GM12878 (cell line): ENCODE measurements around the gene LARGE1. TPM values are rescaled to one million over a fixed set of nuclear protein-coding genes. Genes with fewer than 3 reads are reported as not detected.

Source experiments
- ATAC-seq: fragments of 200-7000 bp; cut with Tn5 transposase; 3 replicates; pipeline ENCODE4 v1.9.1; 2020; ENCODE audit warnings: mild to moderate bottlenecking, moderate library complexity
- BruUV-seq: library from RNA; stranded (reverse); fragments of 400-500 nt; replicated peaks from 2 replicates; lab custom pipeline; 2021; lab: Mats Ljungman, UMichigan
- CTCF ChIA-PET: fragments of 300-600 bp; sonication (Branson Sonifier 250); formaldehyde crosslinking; extraction: SDS; loops from one replicate; lab custom pipeline; 2021; ENCODE audit warnings: inconsistent platforms; lab: Yijun Ruan, JAX
- POLR2A ChIA-PET: fragments of 350-600 bp; formaldehyde crosslinking; extraction: SDS; loops from one replicate; lab custom pipeline; 2021; ENCODE audit warnings: inconsistent platforms; lab: Charles Lee
- RAD21 ChIA-PET: fragments of 300-600 bp; sonication (Branson Sonifier 250); formaldehyde crosslinking; loops from one replicate; lab custom pipeline; 2023; ENCODE audit warnings: antibody characterized with exemption; ENCODE audit not compliant: unreplicated experiment; lab: Charles Lee
- SMC1A ChIA-PET: fragments of 300-600 bp; sonication (Branson Sonifier 250); formaldehyde crosslinking; loops from one replicate; lab custom pipeline; 2023; ENCODE audit not compliant: unreplicated experiment, uncharacterized antibody; lab: Charles Lee
- DNase-seq: peaks from one replicate; pipeline ENCODE4 v3.0.0-alpha.2; 2011; ENCODE audit warnings: low read depth, low spot score
- FAIRE-seq: peaks from 3 replicates; lab custom pipeline; 2011; peaks lifted over from hg19 to GRCh38; lab: Jason Lieb, UNC
- H2AFZ ChIP-seq: 2 replicates; pipeline ENCODE4 v1.6.0; 2011; ENCODE audit warnings: low read depth, low read length, control low read depth; ENCODE audit not compliant: control insufficient read depth
- H3K27ac ChIP-seq: 2 replicates; pipeline ENCODE4 v1.5.1; 2011; ENCODE audit warnings: control low read depth; ENCODE audit not compliant: control insufficient read depth, insufficient read depth
- H3K27me3 ChIP-seq, 2 experiments: replicated peaks in 1 of 2; 2 replicates each; pipeline versions ENCODE4 v1.6.0 to v1.6.1; 2011; ENCODE audit warnings: low read length in 1 of 2; ENCODE audit not compliant: control insufficient read depth in 2 of 2, insufficient read depth in 2 of 2
- H3K36me3 ChIP-seq, 2 experiments: 2 replicates each; pipeline ENCODE4 v1.5.1; 2011; ENCODE audit warnings: low read length in 1 of 2; ENCODE audit not compliant: control insufficient read depth in 2 of 2, insufficient read depth in 2 of 2
- H3K4me1 ChIP-seq: 2 replicates; pipeline ENCODE4 v1.6.1; 2011; ENCODE audit warnings: mild to moderate bottlenecking, low read length, moderate library complexity, mixed read lengths; ENCODE audit not compliant: control insufficient read depth, insufficient read depth
- H3K4me2 ChIP-seq: 2 replicates; pipeline ENCODE4 v1.6.0; 2011; ENCODE audit warnings: control low read depth; ENCODE audit not compliant: control insufficient read depth, insufficient read depth
- H3K4me3 ChIP-seq: fragments of 200-600 bp; sonication (generic); 2 replicates; pipeline ENCODE4 v1.5.1; 2016
- H3K79me2 ChIP-seq: 2 replicates; pipeline ENCODE4 v1.6.0; 2011; ENCODE audit warnings: low read length; ENCODE audit not compliant: control insufficient read depth, insufficient read depth
- H3K9ac ChIP-seq: 2 replicates; pipeline ENCODE4 v1.8.0; 2011; ENCODE audit warnings: low read length, control low read depth, mixed read lengths; ENCODE audit not compliant: control insufficient read depth, insufficient read depth
- H3K9me3 ChIP-seq: replicated peaks from 3 replicates; pipeline ENCODE4 v1.5.1; 2011; ENCODE audit warnings: mild to moderate bottlenecking, low read length; ENCODE audit not compliant: control insufficient read depth, insufficient read depth
- H4K20me1 ChIP-seq: 2 replicates; pipeline ENCODE4 v1.6.0; 2011; ENCODE audit not compliant: control insufficient read depth, insufficient read depth
- CBX5 ChIP-seq: sonication (generic); IDR thresholded peaks from 2 replicates; pipeline ENCODE4 v1.6.1; 2016; ENCODE audit warnings: low read depth, moderate library complexity, mild to moderate bottlenecking, inconsistent platforms
- CHD2 ChIP-seq: IDR thresholded peaks from 2 replicates; pipeline ENCODE4 v1.6.1; 2011; ENCODE audit warnings: low read depth, low read length, improper control_type of control experiment, borderline replicate concordance
- CHD4 ChIP-seq: fragments of 200-600 bp; sonication (generic); IDR thresholded peaks from 2 replicates; pipeline ENCODE4 v1.6.1; 2016; ENCODE audit warnings: mild to moderate bottlenecking
- EZH2 ChIP-seq: IDR thresholded peaks from 2 replicates; pipeline ENCODE4 v1.6.1; 2012; ENCODE audit warnings: low read depth, mild to moderate bottlenecking, control low read depth, inconsistent platforms, low read length, borderline replicate concordance; ENCODE audit not compliant: control insufficient read depth
- GATAD2B ChIP-seq: fragments of 450-650 bp; conservative IDR thresholded peaks from 2 replicates; pipeline ENCODE4 v1.6.1; 2017; ENCODE audit warnings: low read depth, mild to moderate bottlenecking, moderate library complexity
- HDAC6 ChIP-seq: fragments of 200-600 bp; sonication (generic); IDR thresholded peaks from one replicate; pipeline ENCODE4 v1.8.0; 2017; ENCODE audit warnings: antibody characterized with exemption; ENCODE audit not compliant: unreplicated experiment
- LARP7 ChIP-seq: fragments of 450-650 bp; IDR thresholded peaks from 2 replicates; pipeline ENCODE4 v1.6.1; 2017; ENCODE audit warnings: mild to moderate bottlenecking
- NR2F1 ChIP-seq: fragments of 450-650 bp; conservative IDR thresholded peaks from 2 replicates; pipeline ENCODE4 v1.6.1; 2017; ENCODE audit warnings: mild to moderate bottlenecking
- RB1 ChIP-seq: fragments of 450-650 bp; formaldehyde crosslinking; IDR thresholded peaks from 2 replicates; pipeline ENCODE4 v1.6.1; 2017; ENCODE audit warnings: mild to moderate bottlenecking, borderline replicate concordance
- STAT3 ChIP-seq: IDR thresholded peaks from 2 replicates; pipeline ENCODE4 v1.6.1; 2011; ENCODE audit warnings: low read depth, low read length, improper control_type of control experiment
- SUPT20H ChIP-seq: IDR thresholded peaks from 2 replicates; pipeline ENCODE4 v1.6.1; 2011; ENCODE audit warnings: low read depth, mild to moderate bottlenecking, low read length, moderate library complexity, borderline replicate concordance; ENCODE audit not compliant: control insufficient read depth
- TAF1 ChIP-seq: IDR thresholded peaks from 2 replicates; pipeline ENCODE4 v1.6.1; 2011; ENCODE audit warnings: mild to moderate bottlenecking, low read depth, low read length, borderline replicate concordance
- ZNF207 ChIP-seq: fragments of 450-650 bp; IDR thresholded peaks from 2 replicates; pipeline ENCODE4 v1.6.1; 2014; ENCODE audit warnings: antibody characterized with exemption, mild to moderate bottlenecking, borderline replicate concordance
- WGBS: methylation state at CpG from one replicate; pipeline ENCODE4 v1.1.6; 2016; ENCODE audit warnings: low lambda C conversion rate; ENCODE audit not compliant: insufficient replicate concordance, insufficient coverage; ENCODE audit errors: missing lambda C conversion rate; 5-methylcytosine and 5-hydroxymethylcytosine counted together
- in situ Hi-C: fragments of 300-500 bp; cut with MboI; formaldehyde crosslinking; loops from 9 replicates; pipeline ENCODE4 v1.14.3; 2018; ENCODE audit warnings: mixed read lengths
- intact Hi-C: fragments of 100-400 bp; cut with micrococcal nuclease; formaldehyde crosslinking; loops from one replicate; pipeline ENCODE4 v1.14.2; 2022; ENCODE audit not compliant: unreplicated experiment
- polyA plus RNA-seq, 11 experiments: library from polyadenylated mRNA; depleted of rRNA in 4 of 11; unstranded in 6 of 11; stranded (reverse) in 5 of 11; fragments of >200 nt; fragmentation: Nextera tagmentation in 4 of 11; fragmentation: Illumina TruSeq in 1 of 11; extraction: Ambion mirVana in 4 of 11; extraction: Trizol in 1 of 11; gene quantifications; 1 replicate in 1 of 11; 2 replicates in 10 of 11; pipeline versions ENCODE4 v1.2.1 to v1.2.3, GENCODE V29; 2011 to 2016; ENCODE audit warnings: inconsistent platforms in 2 of 11, missing spikeins in 2 of 11, low read depth in 1 of 11
- total RNA-seq, 4 experiments: library from RNA; depleted of rRNA in 3 of 4; stranded (reverse); fragments of >200 nt in 3 of 4; fragmentation: Illumina TruSeq in 1 of 4; extraction: Trizol in 1 of 4; gene quantifications; 2 replicates each; pipeline versions ENCODE4 v1.2.1 to v1.2.3, GENCODE V29; 2013 to 2021
- TF ChIP-seq, protein P1 (sequence below): fragments of 450-650 bp; conservative IDR thresholded peaks from 2 replicates; pipeline ENCODE4 v1.6.1; 2017; ENCODE audit warnings: mild to moderate bottlenecking, moderate library complexity
- TF ChIP-seq, protein P2 (sequence below): fragments of 450-650 bp; IDR thresholded peaks from 2 replicates; pipeline ENCODE4 v1.6.1; 2016; ENCODE audit warnings: mild to moderate bottlenecking

The LARGE1 gene
- total and polyA plus RNA-seq, 10 of the 15 experiments (the other 5 are each of a cell fraction or from before 2014, with no cell fraction given): 3.2 to 41.4 (median 17.3) TPM

GRCh38 chr22:33831651-33832050 lies 88.6 kb downstream of the LARGE1 start:
- CTCF ChIA-PET: no interaction called here
- DNase-seq: no peak
- H2AFZ ChIP-seq: no peak overlapping the region
- no peaks in the 10 kb centered on the region for H3K4me1 ChIP-seq
- intact Hi-C loops: no loop called here
- no peak overlapping the region for H3K27ac ChIP-seq
- in situ Hi-C loops: no loop called here
- no peak overlapping the region for H3K4me3 ChIP-seq
- TF ChIP-seq, protein P1, sequence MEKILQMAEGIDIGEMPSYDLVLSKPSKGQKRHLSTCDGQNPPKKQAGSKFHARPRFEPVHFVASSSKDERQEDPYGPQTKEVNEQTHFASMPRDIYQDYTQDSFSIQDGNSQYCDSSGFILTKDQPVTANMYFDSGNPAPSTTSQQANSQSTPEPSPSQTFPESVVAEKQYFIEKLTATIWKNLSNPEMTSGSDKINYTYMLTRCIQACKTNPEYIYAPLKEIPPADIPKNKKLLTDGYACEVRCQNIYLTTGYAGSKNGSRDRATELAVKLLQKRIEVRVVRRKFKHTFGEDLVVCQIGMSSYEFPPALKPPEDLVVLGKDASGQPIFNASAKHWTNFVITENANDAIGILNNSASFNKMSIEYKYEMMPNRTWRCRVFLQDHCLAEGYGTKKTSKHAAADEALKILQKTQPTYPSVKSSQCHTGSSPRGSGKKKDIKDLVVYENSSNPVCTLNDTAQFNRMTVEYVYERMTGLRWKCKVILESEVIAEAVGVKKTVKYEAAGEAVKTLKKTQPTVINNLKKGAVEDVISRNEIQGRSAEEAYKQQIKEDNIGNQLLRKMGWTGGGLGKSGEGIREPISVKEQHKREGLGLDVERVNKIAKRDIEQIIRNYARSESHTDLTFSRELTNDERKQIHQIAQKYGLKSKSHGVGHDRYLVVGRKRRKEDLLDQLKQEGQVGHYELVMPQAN: no peak
- TF ChIP-seq TAF1 (no peak), CBX5 (no peak), STAT3 (no peak), HDAC6 (no peak), EZH2 (no peak), ZNF207 (no peak), CHD4 (no peak), NR2F1 (no peak), GATAD2B (no peak), LARP7 (no peak), CHD2 (no peak), RB1 (no peak), SUPT20H (no peak)
- TF ChIP-seq, protein P2, sequence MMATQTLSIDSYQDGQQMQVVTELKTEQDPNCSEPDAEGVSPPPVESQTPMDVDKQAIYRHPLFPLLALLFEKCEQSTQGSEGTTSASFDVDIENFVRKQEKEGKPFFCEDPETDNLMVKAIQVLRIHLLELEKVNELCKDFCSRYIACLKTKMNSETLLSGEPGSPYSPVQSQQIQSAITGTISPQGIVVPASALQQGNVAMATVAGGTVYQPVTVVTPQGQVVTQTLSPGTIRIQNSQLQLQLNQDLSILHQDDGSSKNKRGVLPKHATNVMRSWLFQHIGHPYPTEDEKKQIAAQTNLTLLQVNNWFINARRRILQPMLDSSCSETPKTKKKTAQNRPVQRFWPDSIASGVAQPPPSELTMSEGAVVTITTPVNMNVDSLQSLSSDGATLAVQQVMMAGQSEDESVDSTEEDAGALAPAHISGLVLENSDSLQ: no peak
- TF ChIP-seq, all 136 proteins: peak for 0
- SMC1A ChIA-PET: no interaction called here
- no peaks in the 10 kb centered on the region for H4K20me1 ChIP-seq
- FAIRE-seq (no peak), ATAC-seq (no peak)
- POLR2A ChIA-PET: no interaction called here
- H3K9ac ChIP-seq: no peak overlapping the region
- RAD21 ChIA-PET: interaction anchor here (1.1 kb wide), 1 partner anchor 9 kb away, joined by 3 read pairs; no protein-coding TSS in a partner anchor
- no TSS peak for BruUV-seq
- 70% methylated on average over 5 of the region's 5 CpGs for WGBS
- H3K27me3 ChIP-seq: no peaks in the 10 kb centered on the region
- no peak overlapping the region for H3K4me2 ChIP-seq
- H3K9me3 ChIP-seq: no peaks in the 10 kb centered on the region
- H3K36me3 ChIP-seq: no peaks in the 10 kb centered on the region
- no peaks in the 10 kb centered on the region; the same call in 1 of the 2 replicates for H3K79me2 ChIP-seq
